Muscle layer of colon (tissue), 2 donors: ENCODE results near the gene LRRC32.

Experiments
- H3K27ac ChIP-seq: one replicate; pipeline ENCODE4 v1.7.0; 2013; ENCODE audit warnings: low read depth, mild to moderate bottlenecking, low read length, moderate library complexity
- H3K27me3 ChIP-seq, 2 donors: one replicate each; pipeline ENCODE4 v1.7.0; 2013; ENCODE audit warnings: low read length in 2 of 2, mild to moderate bottlenecking in 2 of 2; ENCODE audit not compliant: insufficient read depth in 2 of 2, control insufficient read depth in 1 of 2
- H3K36me3 ChIP-seq: one replicate; pipeline ENCODE4 v1.7.0; 2013; ENCODE audit warnings: mild to moderate bottlenecking, low read length; ENCODE audit not compliant: insufficient read depth
- H3K4me1 ChIP-seq: one replicate; pipeline ENCODE4 v1.7.0; 2013; ENCODE audit warnings: mild to moderate bottlenecking, low read length; ENCODE audit not compliant: insufficient read depth
- H3K4me3 ChIP-seq, 2 donors: one replicate each; pipeline ENCODE4 v1.7.0; 2013; ENCODE audit warnings: low read length in 2 of 2, low read depth in 1 of 2, mild to moderate bottlenecking in 1 of 2, moderate library complexity in 1 of 2
- H3K9ac ChIP-seq: one replicate; pipeline ENCODE4 v1.7.0; 2013; ENCODE audit warnings: low read length
- H3K9me3 ChIP-seq: one replicate; pipeline ENCODE4 v1.7.0; 2013; ENCODE audit warnings: mild to moderate bottlenecking, low read length
- donor health status: abdominal sarcoma.
- donor health status: Adenocarcinoma of cecum.

Gene LRRC32

DNA sequence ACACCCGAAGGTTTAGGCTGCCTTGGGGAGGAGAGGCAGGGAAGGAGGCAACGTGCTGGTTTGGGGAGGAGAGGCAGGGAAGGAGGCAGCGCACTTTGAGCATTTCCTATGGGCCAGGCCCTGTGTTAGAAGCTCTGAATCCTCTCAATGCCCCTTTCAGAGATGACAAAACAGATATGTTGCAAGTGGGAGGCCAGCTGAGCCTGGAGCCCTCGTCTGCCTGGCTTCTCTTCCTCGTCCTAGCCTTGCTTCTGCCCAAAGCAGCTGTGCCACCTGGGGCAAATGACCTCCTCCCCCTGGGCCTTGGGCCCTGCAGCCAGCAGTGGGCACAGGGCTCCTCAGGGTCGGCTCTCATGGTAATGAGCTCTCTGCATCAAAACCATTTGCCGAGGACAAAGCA lies 15.3 kb upstream of the LRRC32 start:
- Histone ChIP-seq H3K4me3 (no peak overlapping the region), H3K27me3 (no peaks in the 10 kb centered on the region), H3K36me3 (no peaks in the 10 kb centered on the region), H3K27ac (no peak overlapping the region), H3K9me3 (no peaks in the 10 kb centered on the region), H3K4me1 (peaks cover under 1% of the 10 kb centered on the region), H3K9ac (no peak overlapping the region)

DNA sequence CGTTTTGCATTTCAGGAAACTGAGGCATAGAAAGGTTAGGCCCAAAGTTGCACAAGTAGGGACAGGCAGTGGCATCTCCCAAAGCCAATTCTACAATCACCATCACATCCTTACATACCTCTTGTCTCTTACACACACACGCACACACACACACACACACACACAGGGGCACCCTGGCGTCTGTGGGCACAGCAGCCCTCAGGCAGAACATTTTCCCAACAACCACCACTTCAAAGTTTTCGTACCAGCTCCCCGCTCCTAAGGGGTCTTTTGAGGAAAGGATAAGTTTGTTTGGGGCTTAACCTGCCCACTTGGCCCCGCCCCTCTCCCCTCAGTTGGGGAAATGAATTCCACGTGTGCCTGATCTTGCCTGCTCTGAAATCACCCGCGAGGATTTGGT lies 14.7 kb upstream of the LRRC32 start:
- no peaks in the 10 kb centered on the region for H3K9me3 ChIP-seq

GRCh38 chr11:76684516-76684915 lies 14.0 kb upstream of the LRRC32 start:
- no peak overlapping the region for H3K9ac ChIP-seq
- no peaks in the 10 kb centered on the region for H3K9me3 ChIP-seq
- H3K4me3 ChIP-seq = no peak overlapping the region
- no peaks in the 10 kb centered on the region for H3K27me3 ChIP-seq
- H3K36me3 ChIP-seq = no peaks in the 10 kb centered on the region
- H3K4me1 ChIP-seq = peaks cover 4% of the 10 kb centered on the region
- H3K27ac ChIP-seq = no peak overlapping the region

More for the DNA sequence above, 14.7 kb upstream of the LRRC32 start:
- Histone ChIP-seq H3K4me1 (peaks cover 4% of the 10 kb centered on the region), H3K9ac (no peak overlapping the region), H3K4me3 (no peak overlapping the region), H3K36me3 (no peaks in the 10 kb centered on the region), H3K27ac (no peak overlapping the region), H3K27me3 (no peaks in the 10 kb centered on the region)

GRCh38 chr11:76683161-76684095 lies 12.9 kb upstream of the LRRC32 start:
- no peak overlapping the region for H3K9ac ChIP-seq
- no peaks in the 10 kb centered on the region for H3K27me3 ChIP-seq
- H3K27ac ChIP-seq = no peak overlapping the region
- H3K36me3 ChIP-seq = no peaks in the 10 kb centered on the region
- H3K4me1 ChIP-seq = peaks cover 4% of the 10 kb centered on the region
- H3K9me3 ChIP-seq = no peaks in the 10 kb centered on the region
- no peak overlapping the region for H3K4me3 ChIP-seq

GRCh38 chr11:76682684-76683083 lies 12.1 kb upstream of the LRRC32 start:
- Histone ChIP-seq H3K4me3 (no peak overlapping the region), H3K27ac (no peak overlapping the region), H3K4me1 (peaks cover 8% of the 10 kb centered on the region), H3K27me3 (no peaks in the 10 kb centered on the region), H3K9me3 (no peaks in the 10 kb centered on the region), H3K36me3 (no peaks in the 10 kb centered on the region), H3K9ac (no peak overlapping the region)

DNA sequence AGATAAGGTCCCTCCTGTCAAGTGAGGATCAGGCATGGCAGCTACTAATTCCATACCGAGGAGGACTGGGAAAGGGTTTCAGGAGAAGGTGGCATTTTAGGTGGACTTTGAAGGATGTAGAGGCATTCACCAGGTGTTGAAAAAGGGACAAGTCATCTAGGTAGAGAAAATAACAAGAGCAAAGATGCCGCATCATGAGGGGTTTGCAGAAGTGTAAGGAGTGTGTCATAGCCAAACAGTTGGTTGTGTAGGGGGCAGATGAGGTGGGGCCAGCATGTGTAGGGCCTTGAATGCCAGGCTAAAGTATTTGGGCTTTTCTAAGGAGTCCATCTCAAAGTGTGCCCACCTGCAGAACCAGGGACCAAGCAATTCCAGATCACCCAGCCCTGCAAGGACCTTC lies 11.6 kb upstream of the LRRC32 start:
- Histone ChIP-seq H3K36me3 (no peaks in the 10 kb centered on the region), H3K4me3 (no peak overlapping the region), H3K9ac (no peak overlapping the region), H3K27ac (no peak overlapping the region), H3K27me3 (no peaks in the 10 kb centered on the region), H3K9me3 (no peaks in the 10 kb centered on the region), H3K4me1 (peaks cover 13% of the 10 kb centered on the region)

- peaks cover 15% of the 10 kb centered on the region for H3K4me1 ChIP-seq
- no peak overlapping the region for H3K27ac ChIP-seq
- H3K9ac ChIP-seq = no peak overlapping the region
- H3K9me3 ChIP-seq = no peaks in the 10 kb centered on the region
- H3K27me3 ChIP-seq = no peaks in the 10 kb centered on the region
- H3K36me3 ChIP-seq = no peaks in the 10 kb centered on the region
- no peak overlapping the region for H3K4me3 ChIP-seq
Observed at GRCh38 chr11:76680518-76681425, 10.2 kb upstream of the LRRC32 start.

DNA sequence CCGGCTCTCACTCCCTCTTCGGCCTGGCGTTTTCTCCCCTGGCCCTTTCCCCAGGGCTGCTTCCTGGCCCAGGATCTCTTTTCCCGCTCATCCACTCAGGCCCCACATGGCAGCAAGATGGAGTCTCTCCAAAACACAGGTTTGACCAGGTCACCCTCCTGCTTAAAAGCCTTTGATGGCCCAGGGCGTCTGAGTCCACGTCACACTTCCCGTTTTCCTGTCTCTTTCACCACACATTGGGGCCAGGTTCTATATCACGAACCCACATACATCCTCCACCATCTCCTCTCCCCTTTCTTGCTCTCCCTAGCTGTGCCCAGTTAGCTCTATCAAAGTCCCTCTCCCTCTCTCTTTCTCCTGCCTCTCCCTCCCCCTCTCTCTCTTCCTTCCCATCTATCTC lies 7.8 kb upstream of the LRRC32 start:
- Histone ChIP-seq H3K27me3 (no peaks in the 10 kb centered on the region), H3K36me3 (no peaks in the 10 kb centered on the region), H3K4me1 (peaks cover 21% of the 10 kb centered on the region), H3K4me3 (no peak overlapping the region), H3K9ac (no peak overlapping the region), H3K9me3 (no peaks in the 10 kb centered on the region), H3K27ac (no peak overlapping the region)

- no peak overlapping the region for H3K9ac ChIP-seq
- no peaks in the 10 kb centered on the region for H3K27me3 ChIP-seq
- no peak overlapping the region for H3K4me3 ChIP-seq
- H3K9me3 ChIP-seq = no peaks in the 10 kb centered on the region
- H3K4me1 ChIP-seq = peaks cover 21% of the 10 kb centered on the region
- no peaks in the 10 kb centered on the region for H3K36me3 ChIP-seq
- no peak overlapping the region for H3K27ac ChIP-seq
Observed at GRCh38 chr11:76677458-76677765, 6.9 kb upstream of the LRRC32 start.

DNA sequence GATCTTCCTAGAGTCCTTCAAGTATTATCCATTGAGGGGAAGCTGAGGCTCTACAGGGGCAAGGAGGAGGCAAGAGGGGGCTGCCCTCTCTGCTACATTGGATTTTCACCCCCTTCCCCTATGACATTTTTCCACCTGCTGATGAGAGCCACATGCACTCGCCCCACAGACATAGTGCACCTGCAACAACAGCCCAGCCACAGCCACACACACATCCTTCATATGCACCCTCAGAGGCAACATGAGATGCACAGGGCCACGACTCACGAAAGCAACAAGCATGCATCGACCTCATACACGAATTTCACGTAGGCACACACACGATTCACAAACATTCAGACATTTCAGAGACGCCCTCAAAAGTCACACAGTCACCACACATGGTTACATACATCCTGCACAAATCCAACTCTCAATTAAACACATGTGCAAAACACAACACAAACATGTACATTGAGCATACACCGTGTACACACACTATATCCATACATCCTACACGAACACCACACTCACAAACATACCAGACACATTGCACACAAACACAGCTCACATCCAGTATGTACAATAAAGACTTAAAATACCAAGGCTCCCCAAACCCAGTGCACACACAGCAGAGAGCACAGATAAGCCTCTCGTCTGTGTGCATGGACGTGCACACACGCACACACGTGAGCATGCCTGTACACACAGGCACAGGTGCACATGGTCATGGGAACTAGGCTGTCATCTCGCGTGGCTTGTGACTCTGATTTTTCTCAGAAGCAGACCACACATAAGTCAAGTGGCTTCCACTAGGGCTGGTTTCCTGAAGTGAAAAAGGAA lies 6.3 kb upstream of the LRRC32 start:
- H3K4me1 ChIP-seq = peaks cover 21% of the 10 kb centered on the region

More for the DNA sequence above, 6.3 kb upstream of the LRRC32 start:
- H3K4me3 ChIP-seq = no peak overlapping the region
- no peaks in the 10 kb centered on the region for H3K36me3 ChIP-seq
- no peak overlapping the region for H3K9ac ChIP-seq
- no peaks in the 10 kb centered on the region for H3K27me3 ChIP-seq
- H3K27ac ChIP-seq = no peak overlapping the region
- H3K9me3 ChIP-seq = no peaks in the 10 kb centered on the region
